GM19043 (cell line): ENCODE measurements around the gene VPREB1.
A peak's percentile ranks its signal among the peaks of the same experiment; 100 is the strongest.
"Not testable (repeated sequence)": the region's sequence is repeated elsewhere in the genome, so short reads cannot be mapped to it uniquely, and the experiment has no call there.

Experiments used
- ATAC-seq: cut with Tn5 transposase; IDR thresholded peaks from one replicate; pipeline ENCODE4 v1.9.1; 2021; ENCODE audit warnings: low read depth; ENCODE audit not compliant: unreplicated experiment

VPREB1 gene

GRCh38 chr22:22244316-22245250, at the start of gene VPREB1:
TSS of gene VPREB1 (plus strand) at chr22:22244786. CDS start at chr22:22244814, 28 bp downstream.
- ATAC-seq, result no peak

DNA sequence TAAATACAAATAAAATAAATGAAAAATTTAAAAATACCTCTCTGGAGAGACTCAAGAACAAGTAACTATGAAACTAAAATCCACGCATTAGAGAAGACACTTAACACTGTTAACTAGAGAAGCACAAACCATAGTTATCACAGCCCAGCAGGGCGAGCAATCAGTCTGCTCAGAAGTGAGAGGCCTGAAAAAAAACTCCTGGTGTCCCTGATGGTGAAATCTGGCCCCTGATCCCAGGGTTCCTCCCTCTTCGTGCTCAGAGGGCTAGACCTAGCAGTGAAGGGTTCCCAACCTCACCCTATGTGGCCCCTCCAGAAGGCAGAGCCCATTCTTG, 49.7 kb upstream of the VPREB1 start:
- ATAC-seq, result no peak

- peak; percentile 72 for ATAC-seq
Measured at GRCh38 chr22:22195265-22196017, 49.1 kb upstream of the VPREB1 start.

DNA sequence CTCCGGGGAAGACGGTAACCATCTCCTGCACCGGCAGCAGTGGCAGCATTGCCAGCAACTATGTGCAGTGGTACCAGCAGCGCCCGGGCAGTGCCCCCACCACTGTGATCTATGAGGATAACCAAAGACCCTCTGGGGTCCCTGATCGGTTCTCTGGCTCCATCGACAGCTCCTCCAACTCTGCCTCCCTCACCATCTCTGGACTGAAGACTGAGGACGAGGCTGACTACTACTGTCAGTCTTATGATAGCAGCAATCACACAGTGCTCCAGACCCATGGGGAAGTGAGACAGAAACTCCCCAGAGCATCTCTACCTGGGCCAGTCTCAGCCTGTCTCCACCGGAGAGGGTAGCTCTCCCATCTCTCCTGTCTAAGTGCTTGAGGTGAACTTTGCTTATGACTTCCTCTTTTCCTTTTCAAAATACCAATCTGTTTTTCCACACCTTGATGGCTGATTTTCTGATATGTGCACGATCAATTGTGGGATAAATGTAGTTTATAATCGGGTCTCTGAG, 48.5 kb upstream of the VPREB1 start:
- peak; percentile 72 for ATAC-seq

GRCh38 chr22:22196833-22197477, 47.6 kb upstream of the VPREB1 start:
- ATAC-seq, result no peak

- ATAC-seq, result no peak
Measured at GRCh38 chr22:22197993-22198402, 46.6 kb upstream of the VPREB1 start.

- ATAC-seq, result no peak
Measured at GRCh38 chr22:22198751-22199150, 45.8 kb upstream of the VPREB1 start.

DNA sequence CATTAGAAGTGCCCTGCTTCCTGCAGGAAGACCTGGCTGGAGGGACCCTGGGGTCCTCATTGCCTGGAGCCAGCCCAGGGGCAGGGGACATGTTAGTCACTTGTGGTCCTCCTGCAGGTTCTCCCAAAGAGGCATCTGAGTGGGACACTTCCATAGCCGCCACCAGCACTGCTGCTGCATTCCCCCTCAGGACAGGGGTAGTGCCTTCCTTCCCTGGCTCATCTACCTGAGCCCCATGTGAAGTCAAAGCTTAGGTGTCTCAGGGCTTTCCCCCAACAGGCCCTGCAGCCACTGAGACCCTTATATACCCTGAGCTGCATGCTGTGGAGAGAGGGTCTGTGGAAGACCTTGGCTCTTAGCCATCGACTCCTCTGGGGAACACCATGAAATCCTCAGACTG, 45.0 kb upstream of the VPREB1 start:
- no peak for ATAC-seq

DNA sequence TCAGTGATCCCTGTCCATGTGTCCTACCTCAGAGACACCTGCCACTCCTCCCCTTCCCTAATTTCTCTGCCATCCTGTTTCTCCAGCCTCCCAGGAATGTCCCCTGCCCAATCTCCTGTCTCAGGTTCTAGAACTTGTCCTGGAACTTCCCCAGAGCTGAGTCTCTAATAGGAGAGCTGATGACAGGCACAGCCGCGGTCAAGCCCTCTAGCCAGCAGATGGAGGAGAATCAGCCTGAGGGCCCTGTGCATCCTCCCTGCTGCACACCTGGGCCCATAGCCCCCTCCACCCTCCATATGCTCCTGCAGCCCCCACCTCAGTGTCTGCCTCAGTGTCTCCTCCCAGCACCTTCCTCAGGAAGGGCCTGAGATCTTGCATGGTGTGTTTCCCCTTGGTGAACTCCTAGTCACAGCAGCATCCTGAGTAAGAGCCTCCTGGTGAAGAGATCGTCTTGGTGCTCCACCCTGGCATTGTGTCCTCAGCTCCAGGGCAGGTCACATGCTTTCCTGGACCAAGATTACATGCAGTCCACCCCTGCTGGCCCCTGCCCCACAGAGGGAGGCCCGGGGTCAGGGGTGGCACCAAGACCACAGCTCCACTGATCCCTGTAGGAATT, 43.9 kb upstream of the VPREB1 start:
- no peak for ATAC-seq

- ATAC-seq, result peak; percentile 61
Measured at GRCh38 chr22:22201185-22201929, 43.2 kb upstream of the VPREB1 start.

- ATAC-seq, result no peak
Measured at GRCh38 chr22:22201930-22202343, 42.6 kb upstream of the VPREB1 start.

GRCh38 chr22:22203048-22203971, 41.3 kb upstream of the VPREB1 start:
- no peak for ATAC-seq

GRCh38 chr22:22207845-22208564, 36.6 kb upstream of the VPREB1 start:
- no peak for ATAC-seq

- no peak for ATAC-seq
Measured at GRCh38 chr22:22208652-22209051, 35.9 kb upstream of the VPREB1 start.

- not testable (repeated sequence) for ATAC-seq
Measured at GRCh38 chr22:22209080-22209640, 35.4 kb upstream of the VPREB1 start.

DNA sequence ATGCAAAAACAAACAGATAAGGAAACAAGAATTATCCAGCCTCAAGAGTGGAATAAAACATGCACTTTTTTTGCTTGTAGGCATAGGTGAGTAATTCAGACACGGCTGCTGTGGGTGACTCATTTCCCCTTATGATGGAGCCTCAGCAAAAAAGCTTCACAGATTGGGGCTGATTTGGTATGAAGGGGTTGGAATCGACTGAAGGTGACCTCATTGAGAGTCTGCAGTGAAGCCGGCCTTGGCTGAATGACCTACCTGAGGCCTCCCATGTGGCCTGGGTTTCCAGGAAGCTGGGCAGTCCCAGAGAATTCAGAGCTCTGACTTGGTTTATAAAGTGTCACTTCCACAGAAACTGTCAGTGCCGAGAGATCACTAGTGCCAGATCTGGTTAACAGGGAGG, 34.2 kb upstream of the VPREB1 start:
- ATAC-seq, result no peak

- no peak for ATAC-seq
Measured at GRCh38 chr22:22210889-22211833, 33.4 kb upstream of the VPREB1 start.
